ENCODE measurements around the gene OSTM1.

The OSTM1 gene

GRCh38 chr6:108074057-108074358 is 533 bp downstream of the OSTM1 start:
- Histone ChIP-seq H3K27ac (ENCODE audit: low read depth, low read length) (no peak overlapping the region), H3K4me1 (ENCODE audit: control insufficient read depth, low read length) (peaks cover 24% of the 10 kb centered on the region), H3K79me2 (ENCODE audit: control insufficient read depth, low read length) (peaks cover 13% of the 10 kb centered on the region), H4K20me1 (ENCODE audit: control insufficient read depth, insufficient read depth, low read depth, low read length) (no peaks in the 10 kb centered on the region), H3K4me2 (ENCODE audit: low read length) (peak overlapping the region; percentile 96), H3K27me3 (ENCODE audit: control insufficient read depth, low read length) (no peaks in the 10 kb centered on the region; the same call in 1 of the 2 replicates), H3K9me3 (ENCODE audit: control insufficient read depth, insufficient read depth, low read length) (no peaks in the 10 kb centered on the region), H3K9me2 (replicated peaks; ENCODE audit: control insufficient read depth, low read length) (no peaks in the 10 kb centered on the region), H3K4me3 (ENCODE audit: low read length) (peak overlapping the region; percentile 84), H3F3A (ENCODE audit: control insufficient read depth, insufficient read depth) (no peaks in the 10 kb centered on the region), H3K36me3 (ENCODE audit: control insufficient read depth, low read length) (no peaks in the 10 kb centered on the region)
- TF ChIP-seq EZH2phosphoT487 (IDR thresholded peaks at IDR 0.05; ENCODE audit: borderline replicate concordance, low read length) (no peak), CTCF (IDR thresholded peaks at IDR 0.05; ENCODE audit: low read depth, low read length, poor library complexity, severe bottlenecking) (no peak)

- H3K9me3 ChIP-seq (ENCODE audit: control insufficient read depth, insufficient read depth, low read length): no peaks in the 10 kb centered on the region
- H3K4me1 ChIP-seq (ENCODE audit: control insufficient read depth, low read length): peaks cover 21% of the 10 kb centered on the region
- H3K27ac ChIP-seq (ENCODE audit: low read depth, low read length): no peak overlapping the region
- no peak overlapping the region for H3K4me3 ChIP-seq (ENCODE audit: low read length)
- H3K36me3 ChIP-seq (ENCODE audit: control insufficient read depth, low read length): no peaks in the 10 kb centered on the region
- TF ChIP-seq EZH2phosphoT487 (IDR thresholded peaks at IDR 0.05; ENCODE audit: borderline replicate concordance, low read length): no peak
- TF ChIP-seq CTCF (IDR thresholded peaks at IDR 0.05; ENCODE audit: low read depth, low read length, poor library complexity, severe bottlenecking): no peak
- H3K79me2 ChIP-seq (ENCODE audit: control insufficient read depth, low read length): peaks cover 13% of the 10 kb centered on the region
- H3K9me2 ChIP-seq (replicated peaks; ENCODE audit: control insufficient read depth, low read length): no peaks in the 10 kb centered on the region
- no peaks in the 10 kb centered on the region for H3F3A ChIP-seq (ENCODE audit: control insufficient read depth, insufficient read depth)
- no peaks in the 10 kb centered on the region for H3K27me3 ChIP-seq (ENCODE audit: control insufficient read depth, low read length)
- H3K4me2 ChIP-seq (ENCODE audit: low read length): no peak overlapping the region
- no peaks in the 10 kb centered on the region for H4K20me1 ChIP-seq (ENCODE audit: control insufficient read depth, insufficient read depth, low read depth, low read length)
Measured at GRCh38 chr6:108071736-108072276, 2.7 kb downstream of the OSTM1 start.

GRCh38 chr6:108068618-108069017 is 5.9 kb downstream of the OSTM1 start:
- Histone ChIP-seq H3K27ac (ENCODE audit: low read depth, low read length) (no peak overlapping the region), H3K79me2 (ENCODE audit: control insufficient read depth, low read length) (peaks cover 4% of the 10 kb centered on the region), H3K4me1 (ENCODE audit: control insufficient read depth, low read length) (peaks cover 8% of the 10 kb centered on the region), H3K9me3 (ENCODE audit: control insufficient read depth, insufficient read depth, low read length) (no peaks in the 10 kb centered on the region), H3K9me2 (replicated peaks; ENCODE audit: control insufficient read depth, low read length) (no peaks in the 10 kb centered on the region), H3K4me3 (ENCODE audit: low read length) (no peak overlapping the region), H3F3A (ENCODE audit: control insufficient read depth, insufficient read depth) (no peaks in the 10 kb centered on the region), H4K20me1 (ENCODE audit: control insufficient read depth, insufficient read depth, low read depth, low read length) (no peaks in the 10 kb centered on the region), H3K36me3 (ENCODE audit: control insufficient read depth, low read length) (no peaks in the 10 kb centered on the region), H3K27me3 (ENCODE audit: control insufficient read depth, low read length) (no peaks in the 10 kb centered on the region), H3K4me2 (ENCODE audit: low read length) (no peak overlapping the region)
- TF ChIP-seq EZH2phosphoT487 (IDR thresholded peaks at IDR 0.05; ENCODE audit: borderline replicate concordance, low read length) (no peak), CTCF (IDR thresholded peaks at IDR 0.05; ENCODE audit: low read depth, low read length, poor library complexity, severe bottlenecking) (no peak)
